OCI-LY7 (cell line): ENCODE results near the gene RABL3. TPM values are rescaled to one million over a fixed set of nuclear protein-coding genes. Genes with fewer than 3 reads are reported as not detected.

Source experiments
- Bru-seq: library from RNA; stranded (reverse); fragments of 400-500 nt; gene quantifications from one replicate; lab custom pipeline; 2021; lab: Mats Ljungman, UMichigan
- BruChase-seq, 2 experiments: library from RNA; stranded (reverse); fragments of 400-500 nt; gene quantifications; one replicate each; lab custom pipeline; 2021; lab: Mats Ljungman, UMichigan
- BruUV-seq: library from RNA; stranded (reverse); fragments of 400-500 nt; replicated peaks from 2 replicates; lab custom pipeline; 2021; lab: Mats Ljungman, UMichigan
- CTCF ChIA-PET: fragments of 300-600 bp; sonication (Branson Sonifier 250); formaldehyde crosslinking; loops from one replicate; lab custom pipeline; 2022; ENCODE audit warnings: antibody characterized with exemption; ENCODE audit not compliant: unreplicated experiment; lab: Charles Lee
- POLR2A ChIA-PET: fragments of 300-600 bp; sonication (Branson Sonifier 250); formaldehyde crosslinking; loops from one replicate; lab custom pipeline; 2022; ENCODE audit warnings: antibody characterized with exemption; lab: Charles Lee
- DNase-seq: peaks from one replicate; pipeline ENCODE4 v3.0.0-alpha.2; 2015; ENCODE audit warnings: low spot score
- H2AFZ ChIP-seq: fragments of 200-600 bp; sonication (generic), shearing (Covaris generic); 2 replicates; pipeline ENCODE4 v1.6.1; 2014; ENCODE audit warnings: mild to moderate bottlenecking, antibody characterized with exemption, low read length, moderate library complexity
- H3K27ac ChIP-seq: fragments of 200-600 bp; sonication (generic); 2 replicates; pipeline ENCODE4 v1.5.1; 2014; ENCODE audit warnings: mixed run types, low read depth, mild to moderate bottlenecking, moderate library complexity, low read length, inconsistent platforms; ENCODE audit not compliant: poor library complexity, severe bottlenecking
- H3K36me3 ChIP-seq: fragments of 200-600 bp; sonication (generic); 2 replicates; pipeline ENCODE4 v1.6.1; 2014; ENCODE audit warnings: mild to moderate bottlenecking, antibody characterized with exemption, low read length, moderate library complexity, mixed read lengths; ENCODE audit not compliant: insufficient read depth
- H3K4me1 ChIP-seq: fragments of 200-600 bp; sonication (generic); 2 replicates; pipeline ENCODE4 v1.5.1; 2014; ENCODE audit warnings: mild to moderate bottlenecking, low read length; ENCODE audit not compliant: insufficient read depth, poor library complexity, severe bottlenecking
- H3K4me2 ChIP-seq: fragments of 200-600 bp; sonication (generic); 2 replicates; pipeline ENCODE4 v1.6.1; 2014; ENCODE audit warnings: mild to moderate bottlenecking, low read length
- H3K4me3 ChIP-seq: fragments of 200-600 bp; sonication (generic); 2 replicates; pipeline ENCODE4 v1.5.1; 2014; ENCODE audit warnings: mild to moderate bottlenecking, low read depth, low read length; ENCODE audit not compliant: poor library complexity, severe bottlenecking
- H3K79me2 ChIP-seq: fragments of 200-600 bp; sonication (generic); 2 replicates; pipeline ENCODE4 v1.6.1; 2016; ENCODE audit warnings: low read depth, mild to moderate bottlenecking, low read length, moderate library complexity, mixed read lengths; ENCODE audit not compliant: insufficient read depth
- H3K9me2 ChIP-seq: fragments of 200-600 bp; sonication (generic); 2 replicates; pipeline ENCODE4 v1.6.1; 2016; ENCODE audit warnings: mild to moderate bottlenecking, low read length, mixed read lengths; ENCODE audit not compliant: insufficient read depth
- H3K9me3 ChIP-seq: fragments of 200-600 bp; sonication (generic); 2 replicates; pipeline ENCODE4 v1.6.1; 2014; ENCODE audit warnings: mild to moderate bottlenecking, mixed run types, low read length, mixed read lengths
- H4K20me1 ChIP-seq: fragments of 200-600 bp; sonication (generic); 2 replicates; pipeline ENCODE4 v1.6.1; 2014; ENCODE audit warnings: mild to moderate bottlenecking, antibody characterized with exemption, low read length, moderate library complexity, mixed read lengths; ENCODE audit not compliant: insufficient read depth
- EZH2phosphoT487 ChIP-seq: fragments of 200-600 bp; sonication (generic); IDR thresholded peaks from 2 replicates; pipeline ENCODE4 v1.6.1; 2018; ENCODE audit warnings: low read depth, borderline replicate concordance, mild to moderate bottlenecking, mixed run types, antibody characterized with exemption, low read length, moderate library complexity, mixed read lengths
- intact Hi-C: fragments of 100-400 bp; cut with micrococcal nuclease; formaldehyde crosslinking; loops from one replicate; pipeline ENCODE4 v1.10.0; 2022; ENCODE audit not compliant: unreplicated experiment
- long read RNA-seq: library from polyadenylated mRNA; stranded (forward); transcript quantifications from one replicate; pipeline ENCODE4 v2.0.0, GENCODE V29; 2022
- total RNA-seq, 2 experiments: library from RNA; depleted of rRNA in 1 of 2; stranded (reverse); fragments of >200 nt in 1 of 2; shearing (Covaris generic) in 1 of 2; gene quantifications; 2 replicates each; pipeline ENCODE4 v1.2.3, GENCODE V29; 2014 to 2022
- TF ChIP-seq, protein P1 (sequence below): fragments of 200-600 bp; sonication (generic); conservative IDR thresholded peaks from 2 replicates; pipeline ENCODE4 v1.5.1; 2014; ENCODE audit warnings: mild to moderate bottlenecking, antibody characterized with exemption, low read length, moderate library complexity, mixed read lengths

RABL3 gene, protein sequence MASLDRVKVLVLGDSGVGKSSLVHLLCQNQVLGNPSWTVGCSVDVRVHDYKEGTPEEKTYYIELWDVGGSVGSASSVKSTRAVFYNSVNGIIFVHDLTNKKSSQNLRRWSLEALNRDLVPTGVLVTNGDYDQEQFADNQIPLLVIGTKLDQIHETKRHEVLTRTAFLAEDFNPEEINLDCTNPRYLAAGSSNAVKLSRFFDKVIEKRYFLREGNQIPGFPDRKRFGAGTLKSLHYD
- total RNA-seq (2014; rRNA removed; shearing (Covaris generic)) (7.7 and 15.7 TPM in 2 replicates), total RNA-seq (2022) (22.8 and 27.9 TPM in 2 replicates), Bru-seq, nascent RNA (percentile 70 among the genes with signal in this experiment), BruChase-seq, experiment 1, labeled RNA remaining after a 6-hour chase (percentile 66 among the genes with signal in this experiment), BruChase-seq, experiment 2, labeled RNA remaining after a 2-hour chase (percentile 62 among the genes with signal in this experiment)
- long read RNA-seq, transcript RABL3-206 (7 exons, 760 nt), result minor isoform, 5 of 77 reads
- long read RNA-seq, transcript RABL3-201 (8 exons, 3,883 nt), result major isoform, 58 of 77 reads
- long read RNA-seq, partial matches to known transcripts, result 3 of 77 reads
- long read RNA-seq, other reads (novel, unspliced or antisense), result 9 of 77 reads

DNA sequence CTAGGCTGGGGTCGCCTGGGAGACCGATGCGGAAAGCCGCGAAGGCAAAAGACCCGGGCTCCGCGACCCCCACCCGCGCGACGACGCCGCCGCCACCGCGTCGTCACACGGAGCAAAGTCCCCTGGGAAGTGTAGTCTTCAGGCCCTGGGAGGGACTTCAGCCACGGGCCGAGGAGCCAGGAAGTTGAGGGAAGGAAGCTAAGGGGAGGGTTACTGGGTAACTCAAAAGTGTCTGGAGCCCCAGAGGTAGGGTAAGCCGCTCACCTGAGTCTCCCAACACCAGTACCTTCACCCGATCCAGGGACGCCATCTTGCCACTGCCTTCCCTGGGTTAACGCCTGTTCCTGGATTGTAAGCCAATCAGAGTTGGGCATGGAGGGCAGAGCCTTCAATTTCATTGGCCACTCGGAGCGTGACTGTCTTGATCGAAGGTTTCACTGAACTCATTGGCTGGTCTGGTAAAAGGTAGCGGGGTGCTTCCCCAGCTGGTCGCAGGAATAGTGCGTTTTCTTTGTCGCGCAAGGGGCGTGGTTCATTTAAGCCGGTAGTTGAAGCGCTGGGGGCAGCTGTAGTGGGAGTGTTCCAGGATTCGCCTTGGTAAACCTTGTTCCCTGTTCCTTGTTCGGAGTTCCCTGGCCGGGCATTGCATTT is at the start of gene RABL3, which contains the start of gene GTF2E1:
Gene RABL3 (minus strand): TSS at position 319 of the 651 bp plus-strand sequence. CDS start 9 bp downstream, at position 310.
Gene GTF2E1 (plus strand): TSS at position 547 of the 651 bp plus-strand sequence. CDS start 7,809 bp downstream, outside the sequence.
- peak within 1 kb of the TSS; percentile 67 for H2AFZ ChIP-seq
- no peaks in the 10 kb centered on the region for H4K20me1 ChIP-seq
- H3K4me3 ChIP-seq, result peak within 1 kb of the TSS; percentile 99
- no peaks in the 10 kb centered on the region for H3K9me2 ChIP-seq
- peaks cover 21% of the 10 kb centered on the region; the same call in 1 of the 2 replicates for H3K36me3 ChIP-seq
- ChIA-PET POLR2A (interaction anchor here (0.6 to 2.5 kb wide), 14 partner anchors 11 to 650 kb away, joined by 3 to 9 read pairs (median 4); no protein-coding TSS in a partner anchor), CTCF (interaction anchor here (0.5 to 1.6 kb wide), 2 partner anchors 23 to 373 kb away, joined by 3 to 4 read pairs; no protein-coding TSS in a partner anchor)
- H3K4me1 ChIP-seq, result peaks cover 25% of the 10 kb centered on the region
- intact Hi-C loops, result loop anchor here (2.0 to 5.0 kb wide), 4 partner anchors 55 to 648 kb away; partner anchors contain the start of genes GSK3B, LRRC58 and STXBP5L
- no peaks in the 10 kb centered on the region for H3K9me3 ChIP-seq
- no peak for TF ChIP-seq EZH2phosphoT487
- TF ChIP-seq, protein P1, sequence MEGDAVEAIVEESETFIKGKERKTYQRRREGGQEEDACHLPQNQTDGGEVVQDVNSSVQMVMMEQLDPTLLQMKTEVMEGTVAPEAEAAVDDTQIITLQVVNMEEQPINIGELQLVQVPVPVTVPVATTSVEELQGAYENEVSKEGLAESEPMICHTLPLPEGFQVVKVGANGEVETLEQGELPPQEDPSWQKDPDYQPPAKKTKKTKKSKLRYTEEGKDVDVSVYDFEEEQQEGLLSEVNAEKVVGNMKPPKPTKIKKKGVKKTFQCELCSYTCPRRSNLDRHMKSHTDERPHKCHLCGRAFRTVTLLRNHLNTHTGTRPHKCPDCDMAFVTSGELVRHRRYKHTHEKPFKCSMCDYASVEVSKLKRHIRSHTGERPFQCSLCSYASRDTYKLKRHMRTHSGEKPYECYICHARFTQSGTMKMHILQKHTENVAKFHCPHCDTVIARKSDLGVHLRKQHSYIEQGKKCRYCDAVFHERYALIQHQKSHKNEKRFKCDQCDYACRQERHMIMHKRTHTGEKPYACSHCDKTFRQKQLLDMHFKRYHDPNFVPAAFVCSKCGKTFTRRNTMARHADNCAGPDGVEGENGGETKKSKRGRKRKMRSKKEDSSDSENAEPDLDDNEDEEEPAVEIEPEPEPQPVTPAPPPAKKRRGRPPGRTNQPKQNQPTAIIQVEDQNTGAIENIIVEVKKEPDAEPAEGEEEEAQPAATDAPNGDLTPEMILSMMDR, result no peak
- peak; percentile 99 for DNase-seq
- peak within 1 kb of the TSS; percentile 86 for H3K27ac ChIP-seq
- BruUV-seq, result no TSS peak
- H3K79me2 ChIP-seq, result peaks cover 54% of the 10 kb centered on the region
- H3K4me2 ChIP-seq, result peak within 1 kb of the TSS; percentile 98

DNA sequence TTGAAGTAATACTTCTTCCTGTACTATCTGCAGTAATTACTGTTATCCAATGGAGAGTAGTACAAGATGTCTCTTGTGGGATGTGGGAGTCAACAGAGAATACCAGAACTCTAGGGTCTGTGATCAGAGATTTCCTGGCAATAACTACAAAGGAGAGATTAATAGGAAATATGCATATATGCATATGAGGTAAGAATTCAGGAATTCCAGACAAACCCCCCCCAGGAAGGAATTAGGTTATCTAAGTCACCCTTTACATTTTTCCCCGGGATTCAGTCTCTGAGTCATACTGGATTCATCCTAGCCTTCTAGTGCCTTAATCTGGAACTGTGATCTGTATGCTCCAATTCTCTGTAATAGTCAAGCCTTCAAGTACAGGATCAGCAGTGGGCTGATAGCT is 49.6 kb upstream of the RABL3 start:
- no peaks in the 10 kb centered on the region for H3K79me2 ChIP-seq
- no peak overlapping the region for H2AFZ ChIP-seq
- no peak overlapping the region for H3K27ac ChIP-seq
- no peak for TF ChIP-seq EZH2phosphoT487
- TF ChIP-seq, protein P1, result no peak
- intact Hi-C loops, result loop anchor here (10.0 kb wide), 1 partner anchor 197 kb away; the partner anchor contains the start of gene NDUFB4
- no TSS peak for BruUV-seq
- H4K20me1 ChIP-seq, result no peaks in the 10 kb centered on the region
- no peaks in the 10 kb centered on the region for H3K9me3 ChIP-seq
- ChIA-PET CTCF (no interaction called here), POLR2A (interaction anchor here (1.7 kb wide), 1 partner anchor 11 kb away, joined by 6 read pairs; no protein-coding TSS in a partner anchor)
- peaks cover 21% of the 10 kb centered on the region for H3K4me1 ChIP-seq
- H3K9me2 ChIP-seq, result no peaks in the 10 kb centered on the region
- no peaks in the 10 kb centered on the region for H3K36me3 ChIP-seq
- no peak overlapping the region for H3K4me2 ChIP-seq
- no peak overlapping the region for H3K4me3 ChIP-seq
- no peak for DNase-seq
